ENCODE data around the gene ARID5A. TPM values are rescaled to one million over a fixed set of nuclear protein-coding genes. Genes with fewer than 3 reads are reported as not detected.

The ARID5A gene
- polyA plus RNA-seq, 1 donor from 2014 or later, result not detected

DNA sequence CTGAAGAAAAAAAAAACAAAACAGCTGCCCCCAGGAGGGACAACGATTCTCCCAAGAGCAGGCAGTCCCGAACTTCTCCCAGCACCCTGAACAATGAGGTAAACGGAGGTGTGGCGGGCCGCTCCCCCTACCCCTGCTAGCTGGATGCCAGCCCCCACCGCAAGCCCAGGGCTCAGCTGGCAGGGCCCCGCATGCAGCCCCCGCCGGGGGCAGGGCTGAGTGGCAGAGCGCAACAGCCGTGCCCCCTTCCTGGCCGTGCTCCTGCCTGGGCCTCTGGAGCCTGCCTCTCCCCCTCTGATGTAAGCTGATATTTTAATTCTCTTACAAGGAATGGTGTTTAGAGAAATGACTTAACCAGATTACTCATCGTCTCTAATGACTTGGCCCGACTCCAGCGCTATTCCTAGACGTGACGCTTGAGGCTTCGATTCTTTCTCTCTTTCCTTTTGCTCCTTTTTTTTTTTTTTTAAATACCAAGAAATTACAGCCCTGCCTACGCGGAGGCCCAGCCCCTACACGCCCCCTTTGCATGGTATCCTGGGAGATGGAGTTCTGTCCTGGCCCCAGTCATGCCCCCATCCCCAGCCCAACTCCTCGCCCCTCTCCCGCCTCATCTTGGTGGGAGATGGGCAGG lies 4.6 kb upstream of the ARID5A start:
- Histone ChIP-seq H3K4me3 (ENCODE audit: low read length) (peak overlapping the region; percentile 30), H3K9me3 (ENCODE audit: low read length) (no peaks in the 10 kb centered on the region), H3K79me2 (replicated peaks; ENCODE audit: insufficient read depth, low read length) (no peaks in the 10 kb centered on the region), H3K4me2 (ENCODE audit: low read length) (no peak overlapping the region), H4K20me1 (ENCODE audit: insufficient read depth) (no peaks in the 10 kb centered on the region), H3K27me3 (ENCODE audit: insufficient read depth, low read depth, low read length) (peaks cover 24% of the 10 kb centered on the region), H3K9ac (ENCODE audit: low read length) (no peak overlapping the region), H3K9me2 (ENCODE audit: insufficient read depth, low read length) (no peaks in the 10 kb centered on the region), H3K36me3 (ENCODE audit: insufficient read depth, low read length) (no peaks in the 10 kb centered on the region), H3F3A (ENCODE audit: insufficient read depth, low read length, poor library complexity, severe bottlenecking) (no peaks in the 10 kb centered on the region), H3K27ac (ENCODE audit: low read length) (no peak overlapping the region), H2AFZ (ENCODE audit: low read depth, low read length) (no peak overlapping the region)
- TF ChIP-seq EZH2 (IDR thresholded peaks at IDR 0.05; ENCODE audit: borderline replicate concordance, insufficient read depth, low read length, poor library complexity, severe bottlenecking) (no peak), CTCF (IDR thresholded peaks at IDR 0.05; ENCODE audit: poor library complexity, severe bottlenecking) (no peak), POLR2AphosphoS5 (IDR thresholded peaks at IDR 0.05) (no peak), MXI1 (conservative IDR thresholded peaks at IDR 0.05; ENCODE audit: poor library complexity, severe bottlenecking) (no peak), TAF1 (IDR thresholded peaks at IDR 0.05; ENCODE audit: low read depth) (no peak), EP300 (conservative IDR thresholded peaks at IDR 0.05; ENCODE audit: poor library complexity, severe bottlenecking) (no peak), RAD21 (conservative IDR thresholded peaks at IDR 0.05) (no peak), SMC3 (conservative IDR thresholded peaks at IDR 0.05; ENCODE audit: poor library complexity) (no peak), REST (IDR thresholded peaks at IDR 0.05; ENCODE audit: borderline replicate concordance) (no peak)

DNA sequence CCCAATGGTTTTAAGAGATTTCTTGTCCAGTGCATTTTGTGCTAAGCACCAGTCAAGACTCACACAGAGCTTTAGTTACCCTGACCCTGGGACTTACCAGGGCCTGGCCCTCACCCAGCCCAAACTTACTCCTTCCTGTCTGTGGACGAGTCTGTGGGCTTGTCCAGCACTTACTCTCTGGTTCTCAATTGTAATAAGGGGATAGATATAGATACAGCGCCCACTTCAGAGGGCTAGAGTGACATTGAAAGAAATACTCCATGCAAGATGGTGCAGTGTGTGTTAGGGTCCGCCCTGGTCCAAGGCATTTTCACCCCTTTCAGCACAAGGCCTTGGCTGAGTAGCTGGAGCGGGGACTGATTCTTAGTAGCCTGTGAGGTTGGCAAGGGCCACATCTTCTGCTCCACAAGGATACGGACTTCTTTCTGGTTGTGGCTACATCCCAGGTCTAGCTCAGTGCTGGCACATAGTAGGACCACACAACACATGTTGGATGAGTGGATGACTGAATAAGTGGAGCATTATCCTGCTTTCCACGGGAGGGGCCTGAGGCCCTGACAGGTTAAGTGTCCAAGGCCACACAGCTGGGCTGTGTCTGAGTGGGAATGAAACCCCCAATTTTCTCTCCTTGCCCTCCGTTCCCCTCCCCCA lies 3.8 kb upstream of the ARID5A start:
- H3K4me3 ChIP-seq (ENCODE audit: low read length), result no peak overlapping the region
- H3K27ac ChIP-seq (ENCODE audit: low read length), result no peak overlapping the region
- no peaks in the 10 kb centered on the region for H3K9me2 ChIP-seq (ENCODE audit: insufficient read depth, low read length)
- H3K4me2 ChIP-seq (ENCODE audit: low read length), result no peak overlapping the region
- no peak overlapping the region for H2AFZ ChIP-seq (ENCODE audit: low read depth, low read length)
- H3K9me3 ChIP-seq (ENCODE audit: low read length), result no peaks in the 10 kb centered on the region
- H3K9ac ChIP-seq (ENCODE audit: low read length), result no peak overlapping the region
- TF ChIP-seq EP300 (conservative IDR thresholded peaks at IDR 0.05; ENCODE audit: poor library complexity, severe bottlenecking) (no peak), MXI1 (conservative IDR thresholded peaks at IDR 0.05; ENCODE audit: poor library complexity, severe bottlenecking) (no peak), CTCF (IDR thresholded peaks at IDR 0.05; ENCODE audit: poor library complexity, severe bottlenecking) (no peak), RAD21 (conservative IDR thresholded peaks at IDR 0.05) (no peak), POLR2AphosphoS5 (IDR thresholded peaks at IDR 0.05) (no peak), SMC3 (conservative IDR thresholded peaks at IDR 0.05; ENCODE audit: poor library complexity) (no peak), EZH2 (IDR thresholded peaks at IDR 0.05; ENCODE audit: borderline replicate concordance, insufficient read depth, low read length, poor library complexity, severe bottlenecking) (no peak), REST (IDR thresholded peaks at IDR 0.05; ENCODE audit: borderline replicate concordance) (no peak), TAF1 (IDR thresholded peaks at IDR 0.05; ENCODE audit: low read depth) (no peak)
- H4K20me1 ChIP-seq (ENCODE audit: insufficient read depth), result no peaks in the 10 kb centered on the region
- no peaks in the 10 kb centered on the region for H3K36me3 ChIP-seq (ENCODE audit: insufficient read depth, low read length)
- H3K27me3 ChIP-seq (ENCODE audit: insufficient read depth, low read depth, low read length), result peaks cover 27% of the 10 kb centered on the region
- H3F3A ChIP-seq (ENCODE audit: insufficient read depth, low read length, poor library complexity, severe bottlenecking), result no peaks in the 10 kb centered on the region
- H3K79me2 ChIP-seq (replicated peaks; ENCODE audit: insufficient read depth, low read length), result no peaks in the 10 kb centered on the region
